ENCODE data around the gene CADPS. TPM values are rescaled to one million over a fixed set of nuclear protein-coding genes. Genes with fewer than 3 reads are reported as not detected.

The CADPS gene
- total RNA-seq, 1 experiment from 2014 or later, result not detected

GRCh38 chr3:62372621-62373041 lies 502.6 kb downstream of the CADPS start:
- Mint-ChIP-seq H3K4me1 (ENCODE audit: low read depth, unreplicated experiment) (no peaks in the 10 kb centered on the region), H3K27ac (ENCODE audit: unreplicated experiment) (no peak overlapping the region), H3K4me3 (ENCODE audit: low read depth, unreplicated experiment) (peak overlapping the region; percentile 58), H3K9me3 (ENCODE audit: low read depth, unreplicated experiment) (no peaks in the 10 kb centered on the region), H3K27me3 (ENCODE audit: unreplicated experiment) (peaks cover 62% of the 10 kb centered on the region), H3K36me3 (ENCODE audit: insufficient read depth, unreplicated experiment) (no peaks in the 10 kb centered on the region)
- CTCF ChIA-PET, result no interaction called here
- no TSS peak for BruUV-seq (replicated peaks)
- no peak for TF ChIP-seq CTCF (IDR thresholded peaks at IDR 0.05; ENCODE audit: unreplicated experiment)
- DNase-seq, result no peak
- intact Hi-C loops (cut with micrococcal nuclease; ENCODE audit: unreplicated experiment), result no loop called here

- Mint-ChIP-seq H3K9me3 (ENCODE audit: low read depth, unreplicated experiment) (no peaks in the 10 kb centered on the region), H3K36me3 (ENCODE audit: insufficient read depth, unreplicated experiment) (no peaks in the 10 kb centered on the region), H3K27ac (ENCODE audit: unreplicated experiment) (no peak overlapping the region), H3K4me1 (ENCODE audit: low read depth, unreplicated experiment) (no peaks in the 10 kb centered on the region), H3K4me3 (ENCODE audit: low read depth, unreplicated experiment) (peak overlapping the region; percentile 58), H3K27me3 (ENCODE audit: unreplicated experiment) (peaks cover 69% of the 10 kb centered on the region)
- TF ChIP-seq CTCF (IDR thresholded peaks at IDR 0.05; ENCODE audit: unreplicated experiment), result no peak
- peak; percentile 1 for DNase-seq
- intact Hi-C loops (cut with micrococcal nuclease; ENCODE audit: unreplicated experiment), result no loop called here
- no TSS peak for BruUV-seq (replicated peaks)
- CTCF ChIA-PET, result interaction anchor here (0.5 kb wide), 1 partner anchor 9 kb away, joined by 3 read pairs; no protein-coding TSS in a partner anchor
These were observed 503.3 kb downstream of the CADPS start for GRCh38 chr3:62371720-62372591.

- no peak for DNase-seq
- no peak overlapping the region for H3K4me3 Mint-ChIP-seq (ENCODE audit: low read depth, unreplicated experiment)
- CTCF ChIA-PET, result no interaction called here
- no TSS peak for BruUV-seq (replicated peaks)
- H3K4me1 Mint-ChIP-seq (ENCODE audit: low read depth, unreplicated experiment), result no peaks in the 10 kb centered on the region
- TF ChIP-seq CTCF (IDR thresholded peaks at IDR 0.05; ENCODE audit: unreplicated experiment), result no peak
- no peaks in the 10 kb centered on the region for H3K36me3 Mint-ChIP-seq (ENCODE audit: insufficient read depth, unreplicated experiment)
- H3K27ac Mint-ChIP-seq (ENCODE audit: unreplicated experiment), result no peak overlapping the region
- intact Hi-C loops (cut with micrococcal nuclease; ENCODE audit: unreplicated experiment), result no loop called here
- H3K9me3 Mint-ChIP-seq (ENCODE audit: low read depth, unreplicated experiment), result no peaks in the 10 kb centered on the region
- H3K27me3 Mint-ChIP-seq (ENCODE audit: unreplicated experiment), result peaks cover 71% of the 10 kb centered on the region
These were observed 504.1 kb downstream of the CADPS start for GRCh38 chr3:62370858-62371719.

GRCh38 chr3:62370112-62370857 lies 504.9 kb downstream of the CADPS start:
- no peak for TF ChIP-seq CTCF (IDR thresholded peaks at IDR 0.05; ENCODE audit: unreplicated experiment)
- BruUV-seq (replicated peaks), result no TSS peak
- intact Hi-C loops (cut with micrococcal nuclease; ENCODE audit: unreplicated experiment), result no loop called here

More at GRCh38 chr3:62370112-62370857, 504.9 kb downstream of the CADPS start:
- no peak for DNase-seq
- H3K4me1 Mint-ChIP-seq (ENCODE audit: low read depth, unreplicated experiment), result no peaks in the 10 kb centered on the region
- no peaks in the 10 kb centered on the region for H3K36me3 Mint-ChIP-seq (ENCODE audit: insufficient read depth, unreplicated experiment)
- no peak overlapping the region for H3K27ac Mint-ChIP-seq (ENCODE audit: unreplicated experiment)
- H3K4me3 Mint-ChIP-seq (ENCODE audit: low read depth, unreplicated experiment), result no peak overlapping the region
- peaks cover 63% of the 10 kb centered on the region for H3K27me3 Mint-ChIP-seq (ENCODE audit: unreplicated experiment)
- CTCF ChIA-PET, result no interaction called here
- no peaks in the 10 kb centered on the region for H3K9me3 Mint-ChIP-seq (ENCODE audit: low read depth, unreplicated experiment)
